GM23338 (cell line): ENCODE data around the gene KIFBP. TPM values are rescaled to one million over a fixed set of nuclear protein-coding genes. Genes with fewer than 3 reads are reported as not detected.

Experiments used
- ATAC-seq: fragments of 200-7000 bp; cut with Tn5 transposase; 3 replicates; pipeline ENCODE4 v1.9.1; 2020
- DNase-seq: peaks from one replicate; pipeline ENCODE4 v3.0.0-alpha.2; 2015; ENCODE audit warnings: low spot score
- H2AFZ ChIP-seq: fragments of 200-600 bp; sonication (generic); 2 replicates; pipeline ENCODE4 v1.8.0; 2016; ENCODE audit warnings: antibody characterized with exemption, mild to moderate bottlenecking, moderate library complexity
- H3F3A ChIP-seq: fragments of 200-600 bp; sonication (generic); replicated peaks from 2 replicates; pipeline ENCODE4 v1.8.0; 2017; ENCODE audit warnings: antibody characterized with exemption, mixed run types, low read depth
- H3K27ac ChIP-seq: fragments of 200-600 bp; sonication (generic); 2 replicates; pipeline ENCODE4 v1.6.1; 2016; ENCODE audit warnings: low read depth
- H3K27me3 ChIP-seq: fragments of 200-600 bp; sonication (generic); 2 replicates; pipeline ENCODE4 v1.8.0; 2016; ENCODE audit warnings: mild to moderate bottlenecking, mixed run types, moderate library complexity; ENCODE audit not compliant: insufficient read depth
- H3K36me3 ChIP-seq: fragments of 200-600 bp; sonication (generic); 2 replicates; pipeline ENCODE4 v1.8.0; 2016; ENCODE audit warnings: mild to moderate bottlenecking; ENCODE audit not compliant: insufficient read depth
- H3K4me1 ChIP-seq: fragments of 200-600 bp; sonication (generic); 2 replicates; pipeline ENCODE4 v1.8.0; 2016; ENCODE audit warnings: mild to moderate bottlenecking, moderate library complexity; ENCODE audit not compliant: insufficient read depth
- H3K4me2 ChIP-seq: fragments of 200-600 bp; sonication (generic); 2 replicates; pipeline ENCODE4 v1.7.1; 2017; ENCODE audit warnings: mixed run types
- H3K4me3 ChIP-seq: fragments of 200-600 bp; sonication (generic); 2 replicates; pipeline ENCODE4 v1.6.1; 2016; ENCODE audit warnings: mixed run types
- H3K79me2 ChIP-seq: fragments of 200-600 bp; sonication (generic); replicated peaks from 2 replicates; pipeline ENCODE4 v1.8.0; 2017; ENCODE audit warnings: mild to moderate bottlenecking; ENCODE audit not compliant: insufficient read depth
- H3K9me2 ChIP-seq: fragments of 200-600 bp; sonication (generic); 2 replicates; pipeline ENCODE4 v1.8.0; 2017; ENCODE audit not compliant: insufficient read depth
- H4K20me1 ChIP-seq: fragments of 200-600 bp; sonication (generic); replicated peaks from 2 replicates; pipeline ENCODE4 v1.8.0; 2017; ENCODE audit warnings: mild to moderate bottlenecking; ENCODE audit not compliant: insufficient read depth
- H3K27ac Mint-ChIP-seq: 2 replicates; pipeline ENCODE4 v1.8.0; 2020; ENCODE audit warnings: inconsistent platforms, mild to moderate bottlenecking, moderate library complexity, mixed read lengths
- H3K27me3 Mint-ChIP-seq: 3 replicates; pipeline ENCODE4 v1.8.0; 2022; ENCODE audit warnings: low read depth, mild to moderate bottlenecking, moderate library complexity, mixed read lengths, inconsistent platforms; ENCODE audit not compliant: insufficient read depth, poor library complexity
- H3K36me3 Mint-ChIP-seq: 3 replicates; pipeline ENCODE4 v1.8.0; 2021; ENCODE audit warnings: low read depth, mild to moderate bottlenecking, inconsistent platforms, moderate library complexity, mixed read lengths
- H3K4me1 Mint-ChIP-seq: 3 replicates; pipeline ENCODE4 v1.8.0; 2020; ENCODE audit warnings: mild to moderate bottlenecking, inconsistent platforms, mixed read lengths
- H3K4me3 Mint-ChIP-seq: 3 replicates; pipeline ENCODE4 v1.8.0; 2021; ENCODE audit warnings: moderate library complexity, mild to moderate bottlenecking, inconsistent platforms, mixed read lengths
- H3K9me3 Mint-ChIP-seq: 3 replicates; pipeline ENCODE4 v1.8.0; 2020; ENCODE audit warnings: moderate library complexity, mild to moderate bottlenecking, inconsistent platforms, mixed read lengths
- CREB1 ChIP-seq: fragments of 250-450 bp; sonication (Bioruptor Pico); IDR thresholded peaks from 2 replicates; pipeline ENCODE4 v1.5.0; 2020; ENCODE audit warnings: low read depth, mild to moderate bottlenecking, moderate library complexity
- CTCF ChIP-seq, 2 experiments: fragments of 200-600 bp in 1 of 2; sonication (generic) in 1 of 2; conservative IDR thresholded peaks; 2 replicates each; pipeline versions ENCODE4 v1.5.1 to v1.6.1; 2016 to 2017; ENCODE audit warnings: antibody characterized with exemption in 2 of 2, low read depth in 2 of 2, mild to moderate bottlenecking in 2 of 2, moderate library complexity in 1 of 2
- ETS1 ChIP-seq: IDR thresholded peaks from 2 replicates; pipeline ENCODE4 v1.6.1; 2016; ENCODE audit warnings: antibody characterized with exemption
- JUNB ChIP-seq: IDR thresholded peaks from one replicate; pipeline ENCODE4 v1.6.1; 2016; ENCODE audit warnings: antibody characterized with exemption; ENCODE audit not compliant: unreplicated experiment
- POLR2AphosphoS5 ChIP-seq: IDR thresholded peaks from 2 replicates; pipeline ENCODE4 v1.6.1; 2016; ENCODE audit warnings: antibody characterized with exemption, low read depth
- STAT1 ChIP-seq: IDR thresholded peaks from one replicate; pipeline ENCODE4 v1.6.1; 2016; ENCODE audit warnings: antibody characterized with exemption; ENCODE audit not compliant: unreplicated experiment
- polyA plus RNA-seq: library from polyadenylated mRNA; unstranded; fragments of >200 nt; fragmentation: Nextera tagmentation; extraction: Ambion mirVana; gene quantifications from 2 replicates; pipeline ENCODE4 v1.2.1, GENCODE V29; 2016
- total RNA-seq: library from RNA; depleted of rRNA; stranded (reverse); fragments of >200 nt; shearing (Covaris generic); gene quantifications from 2 replicates; pipeline ENCODE4 v1.2.3, GENCODE V29; 2014
- TF ChIP-seq, protein P1 (sequence below): IDR thresholded peaks from one replicate; pipeline ENCODE4 v1.6.1; 2018; ENCODE audit warnings: antibody characterized with exemption; ENCODE audit not compliant: unreplicated experiment

KIFBP gene
- total and polyA plus RNA-seq, 2 experiments from 2014 or later = 24.5 to 39.8 TPM

GRCh38 chr10:68957654-68958053, 30.9 kb upstream of the KIFBP start:
- no peak for ATAC-seq
- H3K27ac Mint-ChIP-seq = peak overlapping the region; percentile 99

DNA sequence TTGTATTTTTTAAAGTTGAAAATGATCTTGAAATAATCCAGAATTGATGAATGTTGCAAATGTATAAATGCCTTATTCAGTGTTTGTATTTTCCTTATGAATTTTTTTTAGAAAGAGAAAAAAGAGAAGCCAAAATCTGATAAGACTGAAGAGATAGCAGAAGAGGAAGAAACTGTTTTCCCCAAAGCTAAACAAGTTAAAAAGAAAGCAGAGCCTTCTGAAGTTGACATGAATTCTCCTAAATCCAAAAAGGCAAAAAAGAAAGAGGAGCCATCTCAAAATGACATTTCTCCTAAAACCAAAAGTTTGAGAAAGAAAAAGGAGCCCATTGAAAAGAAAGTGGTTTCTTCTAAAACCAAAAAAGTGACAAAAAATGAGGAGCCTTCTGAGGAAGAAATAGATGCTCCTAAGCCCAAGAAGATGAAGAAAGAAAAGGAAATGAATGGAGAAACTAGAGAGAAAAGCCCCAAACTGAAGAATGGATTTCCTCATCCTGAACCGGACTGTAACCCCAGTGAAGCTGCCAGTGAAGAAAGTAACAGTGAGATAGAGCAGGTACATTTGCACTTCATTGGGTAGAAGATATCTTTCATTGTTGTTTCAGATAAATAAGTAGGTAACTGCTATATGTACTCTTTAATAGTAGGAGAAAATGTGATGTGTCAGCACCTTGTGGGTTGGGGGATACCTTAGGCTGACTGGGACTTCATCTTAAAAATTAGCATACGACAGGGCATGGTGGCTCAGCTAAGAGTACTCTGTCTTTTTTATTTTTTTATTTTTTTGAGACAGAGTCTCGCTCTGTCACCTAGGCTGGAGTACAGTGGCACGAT, 28.7 kb upstream of the KIFBP start:
- ATAC-seq (no peak), DNase-seq (no peak)
- Histone ChIP-seq H3K4me2 (no peak overlapping the region), H3K9me2 (no peaks in the 10 kb centered on the region), H2AFZ (no peak overlapping the region), H3K4me1 (no peaks in the 10 kb centered on the region), H3K27me3 (no peaks in the 10 kb centered on the region), H3K36me3 (peaks cover 59% of the 10 kb centered on the region), H3F3A (peaks cover 4% of the 10 kb centered on the region; the same call in 1 of the 2 replicates), H3K27ac (peak overlapping the region; percentile 67), H3K79me2 (peaks cover 93% of the 10 kb centered on the region), H4K20me1 (peaks cover 43% of the 10 kb centered on the region), H3K4me3 (no peak overlapping the region)
- peaks cover 3% of the 10 kb centered on the region; the same call in 2 of the 3 replicates for H3K9me3 Mint-ChIP-seq
- H3K27me3 Mint-ChIP-seq = peaks cover 10% of the 10 kb centered on the region
- peaks cover 80% of the 10 kb centered on the region for H3K36me3 Mint-ChIP-seq
- no peak overlapping the region; the same call in 1 of the 2 replicates for H3K27ac Mint-ChIP-seq
- peaks cover 9% of the 10 kb centered on the region; the same call in 2 of the 3 replicates for H3K4me1 Mint-ChIP-seq
- H3K4me3 Mint-ChIP-seq = no peak overlapping the region; the same call in 2 of the 3 replicates
- no peak for TF ChIP-seq STAT1
- TF ChIP-seq ETS1 = no peak
- no peak for TF ChIP-seq JUNB
- no peak for TF ChIP-seq CTCF (conservative IDR thresholded peaks at IDR 0.05; ENCODE audit: low read depth in 2 of 2)
- no peak for TF ChIP-seq CREB1
- TF ChIP-seq, protein P1, sequence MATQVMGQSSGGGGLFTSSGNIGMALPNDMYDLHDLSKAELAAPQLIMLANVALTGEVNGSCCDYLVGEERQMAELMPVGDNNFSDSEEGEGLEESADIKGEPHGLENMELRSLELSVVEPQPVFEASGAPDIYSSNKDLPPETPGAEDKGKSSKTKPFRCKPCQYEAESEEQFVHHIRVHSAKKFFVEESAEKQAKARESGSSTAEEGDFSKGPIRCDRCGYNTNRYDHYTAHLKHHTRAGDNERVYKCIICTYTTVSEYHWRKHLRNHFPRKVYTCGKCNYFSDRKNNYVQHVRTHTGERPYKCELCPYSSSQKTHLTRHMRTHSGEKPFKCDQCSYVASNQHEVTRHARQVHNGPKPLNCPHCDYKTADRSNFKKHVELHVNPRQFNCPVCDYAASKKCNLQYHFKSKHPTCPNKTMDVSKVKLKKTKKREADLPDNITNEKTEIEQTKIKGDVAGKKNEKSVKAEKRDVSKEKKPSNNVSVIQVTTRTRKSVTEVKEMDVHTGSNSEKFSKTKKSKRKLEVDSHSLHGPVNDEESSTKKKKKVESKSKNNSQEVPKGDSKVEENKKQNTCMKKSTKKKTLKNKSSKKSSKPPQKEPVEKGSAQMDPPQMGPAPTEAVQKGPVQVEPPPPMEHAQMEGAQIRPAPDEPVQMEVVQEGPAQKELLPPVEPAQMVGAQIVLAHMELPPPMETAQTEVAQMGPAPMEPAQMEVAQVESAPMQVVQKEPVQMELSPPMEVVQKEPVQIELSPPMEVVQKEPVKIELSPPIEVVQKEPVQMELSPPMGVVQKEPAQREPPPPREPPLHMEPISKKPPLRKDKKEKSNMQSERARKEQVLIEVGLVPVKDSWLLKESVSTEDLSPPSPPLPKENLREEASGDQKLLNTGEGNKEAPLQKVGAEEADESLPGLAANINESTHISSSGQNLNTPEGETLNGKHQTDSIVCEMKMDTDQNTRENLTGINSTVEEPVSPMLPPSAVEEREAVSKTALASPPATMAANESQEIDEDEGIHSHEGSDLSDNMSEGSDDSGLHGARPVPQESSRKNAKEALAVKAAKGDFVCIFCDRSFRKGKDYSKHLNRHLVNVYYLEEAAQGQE = no peak

More at GRCh38 chr10:68957654-68958053, 30.9 kb upstream of the KIFBP start:
- H4K20me1 ChIP-seq = peaks cover 36% of the 10 kb centered on the region
- peaks cover 79% of the 10 kb centered on the region for H3K79me2 ChIP-seq
- Mint-ChIP-seq H3K36me3 (peaks cover 57% of the 10 kb centered on the region), H3K4me1 (peaks cover 9% of the 10 kb centered on the region; the same call in 2 of the 3 replicates), H3K9me3 (peaks cover 3% of the 10 kb centered on the region; the same call in 2 of the 3 replicates), H3K27me3 (peaks cover 10% of the 10 kb centered on the region), H3K4me3 (peak overlapping the region; percentile 98)
- no peak overlapping the region for H2AFZ ChIP-seq
- H3K4me2 ChIP-seq = peak overlapping the region; percentile 82
- H3F3A ChIP-seq = peaks cover 3% of the 10 kb centered on the region; the same call in 1 of the 2 replicates
- peak overlapping the region; percentile 39 for H3K27ac ChIP-seq
- no peaks in the 10 kb centered on the region for H3K9me2 ChIP-seq
- H3K36me3 ChIP-seq = peaks cover 37% of the 10 kb centered on the region
- no peak for TF ChIP-seq POLR2AphosphoS5
- peak overlapping the region; percentile 72 for H3K4me3 ChIP-seq
- H3K4me1 ChIP-seq = no peaks in the 10 kb centered on the region
- H3K27me3 ChIP-seq = no peaks in the 10 kb centered on the region
- DNase-seq = no peak
